SK-N-SH treated with all-trans-retinoic acid at 6 μM for 48 hours (cell line): ENCODE results near the gene DNM2.

Experiments
- ARNTL ChIP-seq: fragments of 450-650 bp; formaldehyde crosslinking; IDR thresholded peaks from 2 replicates; pipeline ENCODE4 v1.5.0; 2020; ENCODE audit warnings: low read depth, mild to moderate bottlenecking, moderate library complexity, borderline replicate concordance
- GLIS3 ChIP-seq: fragments of 250-450 bp; sonication (Bioruptor Pico); IDR thresholded peaks from 2 replicates; pipeline ENCODE4 v1.5.0; 2020; ENCODE audit warnings: mild to moderate bottlenecking, moderate library complexity
- ISL1 ChIP-seq: fragments of 250-450 bp; sonication (Bioruptor Pico); IDR thresholded peaks from 2 replicates; pipeline ENCODE4 v2.1.2; 2022; ENCODE audit warnings: mild to moderate bottlenecking, moderate library complexity
- OSR1 ChIP-seq: fragments of 250-450 bp; sonication (Bioruptor Pico); IDR thresholded peaks from 2 replicates; pipeline ENCODE4 v1.8.0; 2022; ENCODE audit warnings: moderate library complexity, mild to moderate bottlenecking, inconsistent platforms
- RARB ChIP-seq: fragments of 250-450 bp; sonication (Bioruptor Pico); IDR thresholded peaks from 2 replicates; pipeline ENCODE4 v1.8.0; 2021; ENCODE audit warnings: mild to moderate bottlenecking, moderate library complexity
- TCF4 ChIP-seq: fragments of 250-450 bp; sonication (Bioruptor Pico); IDR thresholded peaks from 2 replicates; pipeline ENCODE4 v1.8.0; 2021; ENCODE audit warnings: mild to moderate bottlenecking, moderate library complexity, borderline replicate concordance
- TOX ChIP-seq: fragments of 250-450 bp; sonication (Bioruptor Pico); IDR thresholded peaks from 2 replicates; pipeline ENCODE4 v1.8.0; 2021; ENCODE audit warnings: mild to moderate bottlenecking, moderate library complexity, borderline replicate concordance
- ZC3H10 ChIP-seq: fragments of 250-450 bp; sonication (Bioruptor Pico); IDR thresholded peaks from 2 replicates; pipeline ENCODE4 v1.5.1; 2021; ENCODE audit warnings: mild to moderate bottlenecking, moderate library complexity
- ZFP3 ChIP-seq: fragments of 250-450 bp; sonication (Bioruptor Pico); IDR thresholded peaks from 2 replicates; pipeline ENCODE4 v1.5.0; 2020; ENCODE audit warnings: mild to moderate bottlenecking, moderate library complexity
- TF ChIP-seq, protein P1 (sequence below): fragments of 250-450 bp; sonication (Bioruptor Pico); IDR thresholded peaks from 2 replicates; pipeline ENCODE4 v1.8.0; 2020; ENCODE audit warnings: mild to moderate bottlenecking, moderate library complexity, borderline replicate concordance
- TF ChIP-seq, protein P2 (sequence below): fragments of 250-450 bp; sonication (Bioruptor Pico); IDR thresholded peaks from 2 replicates; pipeline ENCODE4 v1.5.1; 2021; ENCODE audit warnings: mild to moderate bottlenecking, moderate library complexity

DNA sequence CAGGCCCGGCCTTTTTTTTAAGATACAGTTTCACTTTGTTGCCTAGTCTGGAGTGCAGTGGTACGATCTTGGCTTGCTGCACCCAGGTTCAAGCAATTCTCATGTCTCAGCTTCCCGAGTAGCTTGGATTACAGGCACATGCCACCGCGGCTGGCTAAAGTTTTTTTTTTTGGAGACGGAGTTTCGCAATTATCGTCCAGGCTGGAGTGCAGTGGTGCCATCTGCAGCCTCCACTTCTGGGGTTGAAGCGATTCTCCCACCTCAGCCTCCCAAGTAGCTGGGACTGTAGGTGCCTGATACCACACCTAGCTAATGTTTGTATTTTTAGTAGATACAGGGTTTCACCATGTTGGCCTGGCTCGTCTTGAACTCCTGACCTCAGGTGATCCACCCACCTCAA is 148.6 kb downstream of the DNM2 start:
- TF ChIP-seq TOX (CRISPR knock-in tag) (no peak), OSR1 (CRISPR knock-in tag) (no peak), GLIS3 (no peak), ZC3H10 (CRISPR knock-in tag) (no peak), TCF4 (CRISPR knock-in tag) (no peak), ISL1 (no peak), ARNTL (CRISPR knock-in tag) (no peak), RARB (CRISPR knock-in tag) (no peak), ZFP3 (CRISPR knock-in tag) (no peak)
- TF ChIP-seq, protein P1, sequence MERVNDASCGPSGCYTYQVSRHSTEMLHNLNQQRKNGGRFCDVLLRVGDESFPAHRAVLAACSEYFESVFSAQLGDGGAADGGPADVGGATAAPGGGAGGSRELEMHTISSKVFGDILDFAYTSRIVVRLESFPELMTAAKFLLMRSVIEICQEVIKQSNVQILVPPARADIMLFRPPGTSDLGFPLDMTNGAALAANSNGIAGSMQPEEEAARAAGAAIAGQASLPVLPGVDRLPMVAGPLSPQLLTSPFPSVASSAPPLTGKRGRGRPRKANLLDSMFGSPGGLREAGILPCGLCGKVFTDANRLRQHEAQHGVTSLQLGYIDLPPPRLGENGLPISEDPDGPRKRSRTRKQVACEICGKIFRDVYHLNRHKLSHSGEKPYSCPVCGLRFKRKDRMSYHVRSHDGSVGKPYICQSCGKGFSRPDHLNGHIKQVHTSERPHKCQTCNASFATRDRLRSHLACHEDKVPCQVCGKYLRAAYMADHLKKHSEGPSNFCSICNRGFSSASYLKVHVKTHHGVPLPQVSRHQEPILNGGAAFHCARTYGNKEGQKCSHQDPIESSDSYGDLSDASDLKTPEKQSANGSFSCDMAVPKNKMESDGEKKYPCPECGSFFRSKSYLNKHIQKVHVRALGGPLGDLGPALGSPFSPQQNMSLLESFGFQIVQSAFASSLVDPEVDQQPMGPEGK (CRISPR knock-in tag): no peak
- TF ChIP-seq, protein P2, sequence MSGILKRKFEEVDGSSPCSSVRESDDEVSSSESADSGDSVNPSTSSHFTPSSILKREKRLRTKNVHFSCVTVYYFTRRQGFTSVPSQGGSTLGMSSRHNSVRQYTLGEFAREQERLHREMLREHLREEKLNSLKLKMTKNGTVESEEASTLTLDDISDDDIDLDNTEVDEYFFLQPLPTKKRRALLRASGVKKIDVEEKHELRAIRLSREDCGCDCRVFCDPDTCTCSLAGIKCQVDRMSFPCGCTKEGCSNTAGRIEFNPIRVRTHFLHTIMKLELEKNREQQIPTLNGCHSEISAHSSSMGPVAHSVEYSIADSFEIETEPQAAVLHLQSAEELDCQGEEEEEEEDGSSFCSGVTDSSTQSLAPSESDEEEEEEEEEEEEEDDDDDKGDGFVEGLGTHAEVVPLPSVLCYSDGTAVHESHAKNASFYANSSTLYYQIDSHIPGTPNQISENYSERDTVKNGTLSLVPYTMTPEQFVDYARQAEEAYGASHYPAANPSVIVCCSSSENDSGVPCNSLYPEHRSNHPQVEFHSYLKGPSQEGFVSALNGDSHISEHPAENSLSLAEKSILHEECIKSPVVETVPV: no peak
